HG03066 (cell line): Measurements from ENCODE around the gene S100A1.

Source experiments
- ATAC-seq: cut with Tn5 transposase; IDR thresholded peaks from one replicate; pipeline ENCODE4 v1.9.1; 2021; ENCODE audit warnings: low read depth; ENCODE audit not compliant: unreplicated experiment

Gene S100A1

GRCh38 chr1:153609585-153609907, 18.7 kb upstream of the S100A1 start:
- no peak for ATAC-seq

GRCh38 chr1:153610334-153610733, 17.9 kb upstream of the S100A1 start:
- no peak for ATAC-seq

DNA sequence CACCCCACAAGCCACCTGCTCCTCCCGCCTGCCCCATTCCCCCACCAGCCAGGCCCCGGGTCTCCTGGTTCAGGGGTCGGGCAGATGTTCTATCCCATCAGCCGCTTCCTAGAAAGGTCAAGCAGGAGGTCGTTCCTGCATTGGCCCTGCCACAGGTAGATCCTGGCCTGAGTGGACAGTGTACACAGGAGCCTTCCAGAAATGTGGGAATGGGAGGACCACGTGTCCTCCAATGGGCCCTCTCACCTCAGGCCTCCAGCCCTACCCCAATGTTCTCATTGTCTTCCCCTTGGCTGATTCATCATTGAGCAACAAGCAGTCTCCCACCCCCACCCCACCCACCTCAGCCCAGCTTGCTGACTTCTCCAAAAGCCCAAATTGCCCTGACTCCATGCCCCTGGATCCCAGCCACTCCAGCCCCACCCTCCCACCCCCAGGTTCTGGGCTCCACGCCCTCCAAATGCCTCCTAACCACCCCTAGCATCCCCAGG, 17.4 kb upstream of the S100A1 start:
- no peak for ATAC-seq

DNA sequence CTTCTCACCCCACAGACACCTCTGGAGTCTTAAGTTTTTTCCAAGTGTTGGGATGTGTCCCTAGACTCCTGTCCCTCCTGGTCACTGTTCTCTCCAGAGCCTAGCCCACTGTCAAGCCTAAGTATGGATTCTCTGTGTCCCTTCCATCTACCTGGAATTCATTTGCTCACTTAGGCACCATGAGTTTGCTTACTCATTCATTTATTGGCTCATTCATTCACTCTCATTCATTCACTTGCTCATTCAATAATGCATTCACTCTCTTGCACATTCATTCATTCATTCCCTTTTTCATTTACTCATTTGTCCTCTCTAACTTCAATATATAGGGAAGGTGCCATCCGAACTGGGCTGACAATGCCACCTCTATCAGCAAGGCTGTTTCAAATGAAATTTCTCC, 16.9 kb upstream of the S100A1 start:
- no peak for ATAC-seq

- ATAC-seq, result no peak
Observed at GRCh38 chr1:153612111-153612754, 16.0 kb upstream of the S100A1 start.

GRCh38 chr1:153612755-153613331, 15.4 kb upstream of the S100A1 start, which contains the start of gene S100A16:
TSS of gene S100A16 (minus strand) at chr1:153613137. CDS start at chr1:153608151, 4,986 bp downstream.
- ATAC-seq, result no peak

GRCh38 chr1:153613406-153613805, 14.8 kb upstream of the S100A1 start:
- no peak for ATAC-seq

DNA sequence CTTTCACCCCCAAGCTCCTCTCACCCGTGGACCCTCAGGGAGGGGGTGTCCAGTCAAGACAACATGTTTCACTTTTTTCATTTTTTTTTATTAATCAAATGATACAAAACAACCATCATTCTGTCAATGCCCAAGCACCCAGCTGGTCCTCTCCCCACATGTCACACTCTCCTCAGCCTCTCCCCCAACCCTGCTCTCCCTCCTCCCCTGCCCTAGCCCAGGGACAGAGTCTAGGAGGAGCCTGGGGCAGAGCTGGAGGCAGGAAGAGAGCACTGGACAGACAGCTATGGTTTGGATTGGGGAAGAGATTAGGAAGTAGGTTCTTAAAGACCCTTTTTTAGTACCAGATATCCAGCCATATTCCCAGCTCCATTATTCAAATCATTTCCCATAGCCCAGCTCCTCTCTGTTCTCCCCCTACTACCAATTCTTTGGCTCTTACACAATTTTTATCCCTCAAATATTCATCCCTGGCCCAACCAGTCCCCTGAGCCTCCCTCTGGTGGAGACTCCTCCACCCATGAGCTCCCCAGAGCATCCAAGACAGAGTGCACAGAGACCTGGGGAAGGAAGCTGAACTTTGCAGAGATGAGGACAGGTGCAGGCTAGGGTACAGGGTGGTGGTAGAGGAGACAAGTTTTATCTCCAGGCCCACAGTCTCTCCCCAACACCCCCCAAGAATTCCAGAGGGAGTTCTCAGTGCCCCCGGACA, 13.9 kb upstream of the S100A1 start:
- no peak for ATAC-seq

- no peak for ATAC-seq
Observed at GRCh38 chr1:153614906-153615305, 13.3 kb upstream of the S100A1 start.

DNA sequence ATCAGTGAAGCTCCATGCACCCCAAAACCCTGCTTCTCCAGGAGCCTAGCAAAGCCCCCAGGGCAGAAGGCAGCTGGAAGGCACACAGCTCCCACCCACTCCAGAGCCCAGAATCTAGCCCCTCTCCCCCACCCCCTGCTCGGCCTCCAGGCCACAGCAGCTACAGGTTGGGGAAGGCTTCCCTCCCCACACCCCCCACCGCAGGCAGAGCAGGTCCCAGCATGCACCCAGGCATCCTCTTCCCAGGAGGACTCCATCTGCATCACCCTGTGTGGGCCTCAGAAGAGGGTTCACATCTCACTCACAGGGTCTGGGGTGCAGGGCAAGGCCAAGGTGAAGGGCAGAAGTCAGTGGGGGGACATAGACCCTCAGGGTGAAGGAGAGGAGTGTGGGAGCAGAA, 12.8 kb upstream of the S100A1 start:
- no peak for ATAC-seq

GRCh38 chr1:153616144-153616916, 11.9 kb upstream of the S100A1 start, which contains the start of gene S100A14:
TSS of gene S100A14 (minus strand) at chr1:153616325. CDS start at chr1:153615858, 467 bp downstream.
- ATAC-seq, result no peak

GRCh38 chr1:153616917-153617311, 11.3 kb upstream of the S100A1 start:
- no peak for ATAC-seq

DNA sequence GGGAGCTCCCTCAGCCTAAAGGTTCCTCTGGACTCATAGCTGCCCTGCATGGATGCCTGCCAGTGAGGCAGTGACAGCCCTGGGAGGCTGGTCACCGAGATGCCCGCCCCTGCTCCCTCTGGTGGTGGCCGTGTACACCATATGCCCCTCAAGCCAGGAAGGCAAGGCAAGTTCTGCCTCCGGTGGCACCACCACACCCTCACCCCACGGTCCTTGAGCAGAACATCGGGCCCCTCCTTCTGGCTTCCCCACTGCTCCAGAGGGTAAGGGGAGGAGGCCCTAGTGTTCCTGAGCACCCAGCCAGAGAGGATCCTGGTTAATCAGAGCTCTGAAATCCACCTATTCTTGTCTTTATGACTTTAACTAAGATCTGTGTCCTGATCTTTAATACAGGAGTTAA, 10.6 kb upstream of the S100A1 start:
- no peak for ATAC-seq

GRCh38 chr1:153619171-153619570, 9.1 kb upstream of the S100A1 start:
- ATAC-seq, result no peak

DNA sequence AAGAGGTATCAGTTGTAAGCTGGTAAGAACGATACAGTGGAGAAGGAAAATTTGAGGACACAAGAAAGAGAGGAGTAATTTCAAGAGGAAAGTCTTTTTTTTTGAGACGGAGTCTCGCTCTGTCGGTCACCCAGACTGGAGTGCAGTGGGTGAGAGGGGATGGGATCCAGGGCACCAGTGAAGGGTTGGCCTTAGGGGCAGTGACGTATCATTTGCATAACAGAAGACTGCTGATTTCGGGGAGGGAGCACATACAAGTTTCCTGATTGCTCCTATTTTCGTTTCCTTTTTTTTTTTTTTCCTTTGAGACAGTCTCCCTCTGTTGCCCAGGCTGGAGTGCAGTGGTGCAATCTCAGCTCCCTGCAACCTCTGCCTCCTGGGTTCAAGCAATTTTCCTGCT, 5.1 kb upstream of the S100A1 start:
- ATAC-seq, result no peak

DNA sequence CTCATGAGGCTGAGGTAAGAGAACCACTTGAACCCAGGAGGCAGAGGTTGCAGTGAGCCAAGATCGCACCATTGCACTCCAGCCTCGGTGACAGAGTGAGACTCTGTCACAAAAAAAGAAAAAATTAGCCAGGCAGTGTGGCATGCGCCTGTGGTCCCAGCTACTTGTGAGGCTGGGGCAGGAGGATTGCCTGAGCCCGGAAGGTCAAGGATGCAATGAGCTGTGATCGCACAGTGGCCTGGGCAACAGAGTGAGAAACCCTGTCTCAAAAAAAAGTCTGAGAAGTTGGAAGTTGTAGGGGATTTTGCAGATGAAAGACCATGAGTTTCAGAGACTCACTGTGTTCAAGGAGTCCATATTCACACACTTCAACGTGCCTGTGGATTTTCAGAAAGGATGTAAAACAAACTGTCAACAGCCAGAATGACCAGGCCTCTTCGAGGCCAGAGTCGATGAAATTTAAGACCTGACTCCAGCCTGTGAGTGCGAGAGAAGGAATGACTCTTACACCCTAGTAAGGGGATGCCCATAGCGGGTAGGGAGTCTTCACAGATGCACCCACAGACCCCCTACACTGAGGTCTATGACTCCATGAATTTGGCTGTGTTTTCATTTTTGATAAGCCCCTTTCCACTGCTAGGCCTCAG, 3.1 kb upstream of the S100A1 start:
- no peak for ATAC-seq

GRCh38 chr1:153626477-153626903, 1.7 kb upstream of the S100A1 start:
- no peak for ATAC-seq

- ATAC-seq, result peak; percentile 70
Observed at GRCh38 chr1:153626904-153627714, 1.1 kb upstream of the S100A1 start, which contains the start of gene S100A13. TSS of gene S100A13 (minus strand) at chr1:153627505. CDS start at chr1:153626472, 1,033 bp downstream.

DNA sequence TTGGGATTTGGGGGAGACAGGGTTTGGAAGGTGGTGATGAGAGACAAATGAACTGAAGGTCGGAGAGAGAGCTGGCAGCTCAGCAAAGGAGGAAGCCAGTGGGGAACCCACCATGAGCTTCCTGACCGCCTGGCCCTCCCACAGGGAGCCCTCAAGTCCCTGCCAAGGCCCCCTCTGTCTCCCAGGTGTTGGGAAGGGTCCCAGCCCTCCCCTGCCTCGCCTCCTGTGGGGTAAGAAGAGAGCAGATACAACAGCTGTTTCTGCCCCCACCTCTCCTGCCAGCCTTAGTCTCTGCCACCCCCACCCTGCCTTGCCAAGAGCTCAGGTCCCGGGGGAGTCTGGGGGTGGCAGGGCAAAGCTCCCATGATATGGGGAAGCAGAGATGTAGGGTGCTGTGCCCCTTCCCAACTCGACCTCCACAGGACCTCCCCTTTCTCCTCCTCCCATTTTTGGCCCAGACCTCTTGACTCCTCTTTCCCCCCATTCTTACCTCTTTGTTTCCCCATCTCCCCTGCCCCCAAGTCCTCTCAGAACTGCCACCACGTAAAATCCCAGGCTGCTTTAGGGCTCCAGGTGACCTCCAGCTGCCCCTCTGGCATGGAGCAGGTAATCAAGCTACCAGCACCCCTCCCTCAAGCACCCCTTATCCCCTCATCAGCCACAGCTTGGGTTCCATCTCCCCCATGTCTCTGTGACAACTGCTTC, 556 bp downstream of the S100A1 start:
- ATAC-seq, result no peak
